PC-3 (cell line): ENCODE data around the gene DEPDC7.

Experiments
- CTCF ChIP-seq: fragments of 300-600 bp; sonication (generic); conservative IDR thresholded peaks from 2 replicates; pipeline ENCODE4 v1.5.1; 2017; ENCODE audit warnings: antibody characterized with exemption, low read depth, mild to moderate bottlenecking, low read length
- EZH2 ChIP-seq: fragments of 300-600 bp; sonication (generic); IDR thresholded peaks from one replicate; pipeline ENCODE4 v1.6.1; 2017; ENCODE audit warnings: antibody characterized with exemption, mild to moderate bottlenecking, low read length; ENCODE audit not compliant: unreplicated experiment
- EZH2phosphoT487 ChIP-seq: fragments of 300-600 bp; sonication (generic); IDR thresholded peaks from 2 replicates; pipeline ENCODE4 v1.6.1; 2018; ENCODE audit warnings: mild to moderate bottlenecking, antibody characterized with exemption, low read length, borderline replicate concordance

- TF ChIP-seq CTCF (no peak), EZH2 (no peak), EZH2phosphoT487 (no peak)
These were observed 41.6 kb downstream of the DEPDC7 start for GRCh38 chr11:33057284-33057683.
